PC-3 (cell line): ENCODE data around the gene SMARCD2. TPM values are rescaled to one million over a fixed set of nuclear protein-coding genes. Genes with fewer than 3 reads are reported as not detected.
A peak's percentile ranks its signal among the peaks of the same experiment; 100 is the strongest.

Source experiments
- ATAC-seq: fragments of 200-7000 bp; cut with Tn5 transposase; 2 replicates; pipeline ENCODE4 v1.9.1; 2020; ENCODE audit warnings: mild to moderate bottlenecking, moderate library complexity
- BruUV-seq: library from RNA; stranded (reverse); fragments of 400-500 nt; replicated peaks from 2 replicates; lab custom pipeline; 2021; lab: Mats Ljungman, UMichigan
- CTCF ChIA-PET: fragments of 300-600 bp; sonication (Branson Sonifier 250); formaldehyde crosslinking; loops from one replicate; lab custom pipeline; 2022; ENCODE audit warnings: antibody characterized with exemption; lab: Charles Lee
- POLR2A ChIA-PET: fragments of 300-600 bp; sonication (Branson Sonifier 250); formaldehyde crosslinking; loops from one replicate; lab custom pipeline; 2022; ENCODE audit warnings: antibody characterized with exemption; ENCODE audit not compliant: unreplicated experiment; lab: Charles Lee
- DNase-seq: peaks from one replicate; pipeline ENCODE4 v3.0.0-alpha.2; 2015
- H2AFZ ChIP-seq: fragments of 300-600 bp; sonication (generic); 2 replicates; pipeline ENCODE4 v1.6.0; 2016; ENCODE audit warnings: antibody characterized with exemption, low read length
- H3F3A ChIP-seq: fragments of 300-600 bp; sonication (generic); one replicate; pipeline ENCODE4 v1.6.0; 2017; ENCODE audit warnings: antibody characterized with exemption, low read length, control low read depth, mild to moderate bottlenecking; ENCODE audit not compliant: unreplicated experiment
- H3K27ac ChIP-seq: fragments of 300-600 bp; sonication (generic); 2 replicates; pipeline ENCODE4 v1.5.1; 2016; ENCODE audit warnings: mild to moderate bottlenecking, low read length
- H3K27me3 ChIP-seq: fragments of 300-600 bp; sonication (generic); 2 replicates; pipeline ENCODE4 v1.6.1; 2016; ENCODE audit warnings: low read length, mixed read lengths
- H3K36me3 ChIP-seq: fragments of 300-600 bp; sonication (generic); 2 replicates; pipeline ENCODE4 v1.6.1; 2016; ENCODE audit warnings: low read depth, mixed run types, low read length, mixed read lengths
- H3K4me1 ChIP-seq: fragments of 300-600 bp; sonication (generic); 2 replicates; pipeline ENCODE4 v1.5.1; 2016; ENCODE audit warnings: low read length; ENCODE audit not compliant: insufficient read depth
- H3K4me2 ChIP-seq: fragments of 300-600 bp; sonication (generic); 2 replicates; pipeline ENCODE4 v1.6.0; 2016; ENCODE audit warnings: low read length
- H3K4me3 ChIP-seq: fragments of 300-600 bp; sonication (generic); 2 replicates; pipeline ENCODE4 v1.5.1; 2016; ENCODE audit warnings: mild to moderate bottlenecking, low read length, mixed read lengths
- H3K79me2 ChIP-seq: fragments of 300-600 bp; sonication (generic); 2 replicates; pipeline ENCODE4 v1.6.1; 2017; ENCODE audit warnings: low read length, mixed read lengths
- H3K9ac ChIP-seq: fragments of 300-600 bp; sonication (generic); 2 replicates; pipeline ENCODE4 v1.6.0; 2016; ENCODE audit warnings: mild to moderate bottlenecking, low read length
- H3K9me2 ChIP-seq: fragments of 300-600 bp; sonication (generic); replicated peaks from 2 replicates; pipeline ENCODE4 v1.6.1; 2016; ENCODE audit warnings: mixed run types, low read length, mixed read lengths
- H3K9me3 ChIP-seq: fragments of 300-600 bp; sonication (generic); 2 replicates; pipeline ENCODE4 v1.6.1; 2016; ENCODE audit warnings: low read length, mixed read lengths
- H4K20me1 ChIP-seq: fragments of 300-600 bp; sonication (generic); 2 replicates; pipeline ENCODE4 v1.6.1; 2016; ENCODE audit warnings: low read length, mixed read lengths
- EZH2 ChIP-seq: fragments of 300-600 bp; sonication (generic); IDR thresholded peaks from one replicate; pipeline ENCODE4 v1.6.1; 2017; ENCODE audit warnings: antibody characterized with exemption, mild to moderate bottlenecking, low read length; ENCODE audit not compliant: unreplicated experiment
- EZH2phosphoT487 ChIP-seq: fragments of 300-600 bp; sonication (generic); IDR thresholded peaks from 2 replicates; pipeline ENCODE4 v1.6.1; 2018; ENCODE audit warnings: mild to moderate bottlenecking, antibody characterized with exemption, low read length, borderline replicate concordance
- intact Hi-C: fragments of 100-400 bp; cut with micrococcal nuclease; formaldehyde crosslinking; loops from 2 replicates; pipeline ENCODE4 v1.9.0; 2023
- total RNA-seq: library from RNA; depleted of rRNA; stranded (reverse); fragments of >200 nt; gene quantifications from 2 replicates; pipeline ENCODE4 v1.2.3, GENCODE V29; 2014
- TF ChIP-seq, protein P1 (sequence below): fragments of 300-600 bp; sonication (generic); conservative IDR thresholded peaks from 2 replicates; pipeline ENCODE4 v1.5.1; 2017; ENCODE audit warnings: antibody characterized with exemption, low read depth, mild to moderate bottlenecking, low read length

SMARCD2 gene
- total RNA-seq, 1 experiment from 2014 or later, result 152 TPM

DNA sequence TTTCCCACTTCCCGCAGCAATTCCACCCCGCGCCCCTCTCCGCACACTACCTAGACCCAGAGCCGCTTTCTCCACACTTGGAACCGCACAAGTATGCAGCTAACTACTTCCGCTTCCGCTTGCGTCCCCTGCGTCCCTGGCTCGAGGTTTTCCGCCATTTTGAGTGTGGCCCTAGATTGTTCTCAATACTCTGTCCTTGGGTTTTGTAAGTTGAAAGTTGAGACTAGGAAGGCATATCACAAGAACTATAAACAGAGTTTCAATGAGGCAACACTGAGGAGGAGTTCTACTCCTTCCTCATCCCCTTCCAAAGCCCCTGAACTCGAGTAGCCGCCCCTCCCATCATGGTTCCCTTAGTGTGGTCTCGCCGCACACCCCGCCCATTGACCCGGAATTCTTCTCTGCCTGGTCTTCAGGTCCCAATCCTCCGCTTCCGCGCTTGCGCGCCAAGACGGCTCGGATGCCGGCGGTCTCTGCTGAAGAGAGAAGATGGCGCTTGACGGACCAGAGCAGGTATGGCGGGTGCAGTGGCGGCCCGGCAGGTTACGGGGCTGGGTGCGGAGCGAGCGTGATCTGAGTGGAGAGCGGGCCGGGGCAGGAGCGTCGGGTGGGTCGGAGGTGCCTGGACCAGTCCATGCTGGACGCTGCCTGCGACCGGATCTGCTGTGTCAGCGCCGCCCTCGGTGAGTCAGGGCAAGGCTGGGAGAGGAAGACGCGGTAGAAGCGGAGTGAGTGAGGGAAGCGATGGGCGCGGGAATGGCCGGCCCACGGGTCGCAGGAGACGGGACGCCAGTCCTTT, 15.3 kb downstream of the SMARCD2 start, which contains the start of the genes FTSJ3 and PSMC5:
Gene FTSJ3, minus strand, starts transcription at position 662 of the 799 bp plus-strand sequence. CDS start 761 bp downstream, outside the sequence.
Gene PSMC5, plus strand, starts transcription at position 430 of the 799 bp plus-strand sequence. Its CDS starts 60 bp downstream, at position 490.
- intact Hi-C loops, result loop anchor here (1.0 to 5.0 kb wide), 3 partner anchors 16 to 130 kb away; partner anchors contain the start of gene CCDC47

DNA sequence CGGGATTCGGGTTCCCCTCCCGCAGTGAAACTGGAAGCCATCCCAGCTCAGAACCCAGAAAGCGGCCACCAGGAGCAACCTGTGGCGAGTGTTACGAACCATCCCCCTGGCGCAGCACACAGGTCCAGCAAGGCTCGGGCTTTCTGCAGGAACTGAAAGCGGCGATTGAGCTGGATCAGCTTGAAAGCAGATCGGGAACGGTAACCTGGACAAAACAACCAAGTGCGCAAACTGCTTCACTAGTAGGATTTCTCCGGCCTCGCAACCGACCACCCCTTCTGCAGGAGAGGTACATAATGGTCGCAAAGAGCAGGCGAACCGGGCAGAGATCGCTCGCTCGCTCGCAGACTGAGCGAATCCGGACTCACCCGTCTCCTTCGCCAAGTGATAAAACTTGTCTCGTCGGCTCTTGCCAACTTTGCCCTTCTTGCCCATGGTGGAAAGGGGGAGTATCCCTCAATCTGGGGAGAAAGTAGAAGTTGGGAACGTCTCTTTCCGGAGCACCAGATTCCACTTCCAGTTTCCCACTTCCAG, 15.9 kb downstream of the SMARCD2 start:
- H4K20me1 ChIP-seq, result peaks cover 29% of the 10 kb centered on the region
- peak overlapping the region; percentile 86 for H2AFZ ChIP-seq
- TF ChIP-seq, protein P1, sequence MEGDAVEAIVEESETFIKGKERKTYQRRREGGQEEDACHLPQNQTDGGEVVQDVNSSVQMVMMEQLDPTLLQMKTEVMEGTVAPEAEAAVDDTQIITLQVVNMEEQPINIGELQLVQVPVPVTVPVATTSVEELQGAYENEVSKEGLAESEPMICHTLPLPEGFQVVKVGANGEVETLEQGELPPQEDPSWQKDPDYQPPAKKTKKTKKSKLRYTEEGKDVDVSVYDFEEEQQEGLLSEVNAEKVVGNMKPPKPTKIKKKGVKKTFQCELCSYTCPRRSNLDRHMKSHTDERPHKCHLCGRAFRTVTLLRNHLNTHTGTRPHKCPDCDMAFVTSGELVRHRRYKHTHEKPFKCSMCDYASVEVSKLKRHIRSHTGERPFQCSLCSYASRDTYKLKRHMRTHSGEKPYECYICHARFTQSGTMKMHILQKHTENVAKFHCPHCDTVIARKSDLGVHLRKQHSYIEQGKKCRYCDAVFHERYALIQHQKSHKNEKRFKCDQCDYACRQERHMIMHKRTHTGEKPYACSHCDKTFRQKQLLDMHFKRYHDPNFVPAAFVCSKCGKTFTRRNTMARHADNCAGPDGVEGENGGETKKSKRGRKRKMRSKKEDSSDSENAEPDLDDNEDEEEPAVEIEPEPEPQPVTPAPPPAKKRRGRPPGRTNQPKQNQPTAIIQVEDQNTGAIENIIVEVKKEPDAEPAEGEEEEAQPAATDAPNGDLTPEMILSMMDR, result no peak
- TF ChIP-seq EZH2, result no peak
- TF ChIP-seq EZH2phosphoT487, result no peak
- peaks cover 76% of the 10 kb centered on the region for H3K36me3 ChIP-seq
- DNase-seq (peak; percentile 33), ATAC-seq (peak; percentile 8)
- H3K27me3 ChIP-seq, result no peaks in the 10 kb centered on the region
- intact Hi-C loops, result loop anchor here (1.0 to 5.0 kb wide), 3 partner anchors 17 to 129 kb away; partner anchors contain the start of gene CCDC47
- peaks cover 66% of the 10 kb centered on the region for H3K79me2 ChIP-seq
- H3F3A ChIP-seq, result no peaks in the 10 kb centered on the region
- TSS peak; percentile 59 for BruUV-seq
- H3K9ac ChIP-seq, result peak overlapping the region; percentile 91
- ChIA-PET POLR2A (interaction anchor here (0.5 to 1.0 kb wide), 6 partner anchors 9 to 86 kb away, joined by 3 to 13 read pairs (median 6); partner anchors contain the start of gene CCDC47), CTCF (interaction anchor here (0.5 to 1.0 kb wide), 4 partner anchors 17 to 200 kb away, joined by 3 to 12 read pairs (median 4); partner anchors contain the start of gene CCDC47)
- peaks cover 22% of the 10 kb centered on the region for H3K4me1 ChIP-seq
- no peaks in the 10 kb centered on the region for H3K9me2 ChIP-seq
- H3K4me2 ChIP-seq, result peak overlapping the region; percentile 97
- H3K4me3 ChIP-seq, result peak overlapping the region; percentile 89
- peak overlapping the region; percentile 81 for H3K27ac ChIP-seq
- no peaks in the 10 kb centered on the region for H3K9me3 ChIP-seq

More for the DNA sequence above, 15.3 kb downstream of the SMARCD2 start, which contains the start of the genes FTSJ3 and PSMC5:
- H3F3A ChIP-seq, result no peaks in the 10 kb centered on the region
- H3K9ac ChIP-seq, result peak within 1 kb of the TSS; percentile 91
- peaks cover 22% of the 10 kb centered on the region for H3K4me1 ChIP-seq
- H3K9me2 ChIP-seq, result no peaks in the 10 kb centered on the region
- BruUV-seq, result no TSS peak
- peaks cover 61% of the 10 kb centered on the region for H3K79me2 ChIP-seq
- peak within 1 kb of the TSS; percentile 86 for H2AFZ ChIP-seq
- peak within 1 kb of the TSS; percentile 97 for H3K4me2 ChIP-seq
- H3K36me3 ChIP-seq, result peaks cover 76% of the 10 kb centered on the region
- no peaks in the 10 kb centered on the region for H3K9me3 ChIP-seq
- ChIA-PET CTCF (interaction anchor here (0.5 to 0.8 kb wide), 3 partner anchors 16 to 201 kb away, joined by 3 to 12 read pairs (median 3); no protein-coding TSS in a partner anchor), POLR2A (interaction anchor here (0.5 to 1.0 kb wide), 4 partner anchors 22 to 86 kb away, joined by 3 to 6 read pairs (median 4); partner anchors contain the start of gene CCDC47)
- no peak for TF ChIP-seq EZH2
- TF ChIP-seq, protein P1, result peak; percentile 63
- no peak for TF ChIP-seq EZH2phosphoT487
- H3K4me3 ChIP-seq, result peak within 1 kb of the TSS; percentile 89
- DNase-seq (peak; percentile 97), ATAC-seq (peak; percentile 91)
- peaks cover 29% of the 10 kb centered on the region for H4K20me1 ChIP-seq
- H3K27me3 ChIP-seq, result no peaks in the 10 kb centered on the region
- peak within 1 kb of the TSS; percentile 81 for H3K27ac ChIP-seq
